SK-N-SH (cell line): Measurements from ENCODE around the gene MYEOV. TPM values are rescaled to one million over a fixed set of nuclear protein-coding genes. Genes with fewer than 3 reads are reported as not detected.

Experiments used
- CTCF ChIA-PET: fragments of 300-600, 350-600 bp; formaldehyde crosslinking; extraction: SDS; loops from one replicate; lab custom pipeline; 2021; lab: Yijun Ruan, JAX
- POLR2A ChIA-PET: fragments of 350-600 bp; sonication (Branson Sonifier 250); formaldehyde crosslinking; extraction: SDS; loops from one replicate; lab custom pipeline; 2020; ENCODE audit warnings: antibody characterized with exemption, inconsistent platforms; lab: Yijun Ruan, JAX
- DNase-seq: peaks from one replicate; pipeline ENCODE4 v3.0.0; 2012
- H2AFZ ChIP-seq: fragments of 200-600 bp; sonication (generic); 2 replicates; pipeline ENCODE4 v1.8.1; 2016; ENCODE audit warnings: antibody characterized with exemption, mild to moderate bottlenecking, low read depth
- H3F3A ChIP-seq: fragments of 200-600 bp; sonication (generic); replicated peaks from 2 replicates; pipeline ENCODE3; 2016; ENCODE audit warnings: antibody characterized with exemption, mild to moderate bottlenecking; ENCODE audit not compliant: insufficient read depth
- H3K27ac ChIP-seq, 2 experiments: fragments of 200-500 bp in 1 of 2; fragments of 200-600 bp in 1 of 2; sonication (Bioruptor generic) in 1 of 2; sonication (generic), shearing (Covaris generic) in 1 of 2; 2 replicates each; pipeline versions ENCODE4 v1.5.1 to v1.6.1; 2014 to 2016; ENCODE audit warnings: low read depth in 2 of 2, inconsistent platforms in 1 of 2, low read length in 1 of 2, mild to moderate bottlenecking in 1 of 2, mixed read lengths in 1 of 2
- H3K27me3 ChIP-seq: fragments of 200-600 bp; sonication (generic), shearing (Covaris generic); 2 replicates; pipeline ENCODE4 v1.6.1; 2016; ENCODE audit warnings: mixed run types; ENCODE audit not compliant: insufficient read depth
- H3K36me3 ChIP-seq, 2 experiments: fragments of 200-500 bp in 1 of 2; fragments of 200-600 bp in 1 of 2; sonication (Bioruptor generic) in 1 of 2; sonication (generic) in 1 of 2; replicated peaks in 1 of 2; 2 replicates each; pipeline versions ENCODE3 to v1.5.1; 2014 to 2016; ENCODE audit warnings: low read length in 1 of 2, mild to moderate bottlenecking in 1 of 2; ENCODE audit not compliant: insufficient read depth in 2 of 2, control insufficient read depth in 1 of 2
- H3K4me1 ChIP-seq, 2 experiments: fragments of 200-500 bp in 1 of 2; fragments of 200-600 bp in 1 of 2; sonication (Bioruptor generic) in 1 of 2; sonication (generic), shearing (Covaris generic) in 1 of 2; 2 replicates each; pipeline versions ENCODE4 v1.5.1 to v1.6.1; 2014 to 2016; ENCODE audit warnings: low read depth in 1 of 2, low read length in 1 of 2, mixed run types in 1 of 2; ENCODE audit not compliant: insufficient read depth in 2 of 2, control insufficient read depth in 1 of 2
- H3K4me2 ChIP-seq: fragments of 200-600 bp; sonication (generic), shearing (Covaris generic); 2 replicates; pipeline ENCODE4 v1.6.1; 2017; ENCODE audit warnings: mixed run types
- H3K4me3 ChIP-seq, 2 experiments: fragments of 200-500 bp in 1 of 2; fragments of 200-600 bp in 1 of 2; sonication (Bioruptor generic) in 1 of 2; sonication (generic), shearing (Covaris generic) in 1 of 2; 2 replicates each; pipeline versions ENCODE4 v1.5.1 to v1.8.1; 2014 to 2016; ENCODE audit warnings: low read depth in 2 of 2, inconsistent platforms in 1 of 2, low read length in 1 of 2, mild to moderate bottlenecking in 1 of 2, mixed read lengths in 1 of 2, moderate library complexity in 1 of 2
- H3K79me2 ChIP-seq: fragments of 200-600 bp; sonication (generic); 2 replicates; pipeline ENCODE4 v1.8.1; 2017; ENCODE audit warnings: mild to moderate bottlenecking; ENCODE audit not compliant: insufficient read depth
- H3K9ac ChIP-seq: fragments of 200-600 bp; sonication (generic); 2 replicates; pipeline ENCODE4 v1.6.1; 2017; ENCODE audit warnings: mixed run types
- H3K9me2 ChIP-seq: fragments of 200-600 bp; sonication (generic); 2 replicates; pipeline ENCODE4 v1.6.1; 2017; ENCODE audit warnings: mixed run types
- H3K9me3 ChIP-seq: fragments of 200-600 bp; sonication (generic); 2 replicates; pipeline ENCODE4 v1.6.1; 2017; ENCODE audit warnings: mixed run types, mild to moderate bottlenecking, moderate library complexity
- H4K20me1 ChIP-seq: fragments of 200-600 bp; sonication (generic); 2 replicates; pipeline ENCODE4 v1.6.1; 2017; ENCODE audit warnings: mild to moderate bottlenecking, mixed run types; ENCODE audit not compliant: insufficient read depth
- CHD2 ChIP-seq: fragments of 150-350 bp; IDR thresholded peaks from 2 replicates; pipeline ENCODE4 v1.6.1; 2018; ENCODE audit warnings: low read length; ENCODE audit not compliant: partially characterized antibody
- EP300 ChIP-seq, 2 experiments: IDR thresholded peaks; 2 replicates each; pipeline versions ENCODE4 v1.4.0 to v1.6.1; 2012; ENCODE audit warnings: borderline replicate concordance in 1 of 2, low read depth in 1 of 2, low read length in 1 of 2
- FOSL2 ChIP-seq: IDR thresholded peaks from 2 replicates; pipeline ENCODE4 v1.4.0; 2012; ENCODE audit warnings: low read depth, mild to moderate bottlenecking, moderate library complexity, borderline replicate concordance
- GABPA ChIP-seq: IDR thresholded peaks from 2 replicates; pipeline ENCODE4 v1.4.0; 2012; ENCODE audit warnings: low read depth, mild to moderate bottlenecking
- JUND ChIP-seq: IDR thresholded peaks from 2 replicates; pipeline ENCODE4 v1.4.0; 2012
- RFX5 ChIP-seq: IDR thresholded peaks from 2 replicates; pipeline ENCODE4 v1.6.1; 2012; ENCODE audit warnings: mild to moderate bottlenecking, improper control_type of control experiment, low read length
- TEAD4 ChIP-seq: IDR thresholded peaks from 2 replicates; pipeline ENCODE4 v1.4.0; 2012; ENCODE audit warnings: mild to moderate bottlenecking, borderline replicate concordance; ENCODE audit not compliant: insufficient read depth
- YY1 ChIP-seq: IDR thresholded peaks from 2 replicates; pipeline ENCODE4 v1.4.0; 2012; ENCODE audit warnings: low read depth, mild to moderate bottlenecking
- WGBS: methylation state at CpG from one replicate; pipeline ENCODE4 v1.1.6; 2017; ENCODE audit warnings: low lambda C conversion rate; 5-methylcytosine and 5-hydroxymethylcytosine counted together
- polyA plus RNA-seq, 3 experiments: library from polyadenylated mRNA; depleted of rRNA; stranded (reverse); fragments of >200 nt; gene quantifications; 2 replicates each; pipeline ENCODE4 v1.2.3, GENCODE V29; 2012
- TF ChIP-seq, protein P1 (sequence below): IDR thresholded peaks from 2 replicates; pipeline ENCODE4 v1.4.0; 2012; ENCODE audit warnings: low read depth, borderline replicate concordance
- TF ChIP-seq, protein P2 (sequence below): IDR thresholded peaks from 2 replicates; pipeline ENCODE4 v1.6.1; 2012; ENCODE audit warnings: mild to moderate bottlenecking, low read depth, low read length, moderate library complexity
- TF ChIP-seq, protein P3 (sequence below): IDR thresholded peaks from 2 replicates; pipeline ENCODE4 v1.4.0; 2012; ENCODE audit warnings: low read depth

Gene MYEOV
- polyA plus RNA-seq, 1 of the 3 experiments (the other 2 are of a cell fraction) = 3.0 TPM

DNA sequence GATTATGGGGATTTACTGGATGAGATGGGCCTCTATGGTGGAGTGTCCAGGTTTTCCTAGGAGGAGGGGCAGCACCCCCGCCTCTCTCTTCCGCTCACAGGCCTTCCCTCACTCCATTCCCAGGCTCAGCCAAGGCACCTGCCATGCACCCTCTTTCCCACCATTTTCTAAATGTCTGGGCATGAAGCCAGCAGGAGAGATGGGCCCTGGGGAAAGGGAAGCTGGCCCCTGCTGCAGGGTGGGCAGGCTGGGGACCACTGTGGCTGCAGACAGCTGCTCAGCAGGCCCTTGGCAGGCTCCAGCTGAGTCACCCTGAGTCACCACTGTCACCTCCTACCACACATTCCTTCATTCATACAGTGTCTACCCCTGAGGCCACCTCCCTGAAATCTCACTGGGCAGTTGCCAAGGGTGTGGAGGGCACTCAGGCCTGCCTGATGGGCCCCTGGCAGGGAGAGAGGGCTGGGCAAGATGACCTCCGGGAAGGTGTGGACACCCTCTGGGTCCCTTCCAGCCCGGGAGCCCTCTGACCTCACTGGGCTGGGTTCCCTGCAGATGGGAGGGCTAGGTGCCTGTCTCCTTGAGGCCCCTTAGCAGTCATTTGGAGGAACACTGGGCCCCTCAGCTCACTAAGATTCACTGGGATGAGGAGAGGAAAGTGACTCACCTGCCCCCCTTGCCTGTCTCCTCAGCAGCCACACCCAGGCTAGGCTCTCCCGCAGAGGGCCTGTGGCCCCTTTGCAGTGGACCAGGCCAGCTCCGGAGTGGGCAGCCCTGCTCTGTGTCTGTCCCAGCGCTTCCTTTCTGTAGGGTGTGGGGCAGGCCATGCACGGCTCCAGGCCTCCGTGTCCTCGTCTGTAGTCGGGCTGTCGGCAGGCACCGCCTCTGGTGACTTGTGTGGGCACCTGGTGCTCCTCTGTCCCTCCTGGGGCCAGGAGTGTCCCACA lies 7.8 kb downstream of the MYEOV start (continued):
- TF ChIP-seq, protein P1, sequence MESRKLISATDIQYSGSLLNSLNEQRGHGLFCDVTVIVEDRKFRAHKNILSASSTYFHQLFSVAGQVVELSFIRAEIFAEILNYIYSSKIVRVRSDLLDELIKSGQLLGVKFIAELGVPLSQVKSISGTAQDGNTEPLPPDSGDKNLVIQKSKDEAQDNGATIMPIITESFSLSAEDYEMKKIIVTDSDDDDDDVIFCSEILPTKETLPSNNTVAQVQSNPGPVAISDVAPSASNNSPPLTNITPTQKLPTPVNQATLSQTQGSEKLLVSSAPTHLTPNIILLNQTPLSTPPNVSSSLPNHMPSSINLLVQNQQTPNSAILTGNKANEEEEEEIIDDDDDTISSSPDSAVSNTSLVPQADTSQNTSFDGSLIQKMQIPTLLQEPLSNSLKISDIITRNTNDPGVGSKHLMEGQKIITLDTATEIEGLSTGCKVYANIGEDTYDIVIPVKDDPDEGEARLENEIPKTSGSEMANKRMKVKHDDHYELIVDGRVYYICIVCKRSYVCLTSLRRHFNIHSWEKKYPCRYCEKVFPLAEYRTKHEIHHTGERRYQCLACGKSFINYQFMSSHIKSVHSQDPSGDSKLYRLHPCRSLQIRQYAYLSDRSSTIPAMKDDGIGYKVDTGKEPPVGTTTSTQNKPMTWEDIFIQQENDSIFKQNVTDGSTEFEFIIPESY = peak; percentile 67
- TF ChIP-seq, protein P2, sequence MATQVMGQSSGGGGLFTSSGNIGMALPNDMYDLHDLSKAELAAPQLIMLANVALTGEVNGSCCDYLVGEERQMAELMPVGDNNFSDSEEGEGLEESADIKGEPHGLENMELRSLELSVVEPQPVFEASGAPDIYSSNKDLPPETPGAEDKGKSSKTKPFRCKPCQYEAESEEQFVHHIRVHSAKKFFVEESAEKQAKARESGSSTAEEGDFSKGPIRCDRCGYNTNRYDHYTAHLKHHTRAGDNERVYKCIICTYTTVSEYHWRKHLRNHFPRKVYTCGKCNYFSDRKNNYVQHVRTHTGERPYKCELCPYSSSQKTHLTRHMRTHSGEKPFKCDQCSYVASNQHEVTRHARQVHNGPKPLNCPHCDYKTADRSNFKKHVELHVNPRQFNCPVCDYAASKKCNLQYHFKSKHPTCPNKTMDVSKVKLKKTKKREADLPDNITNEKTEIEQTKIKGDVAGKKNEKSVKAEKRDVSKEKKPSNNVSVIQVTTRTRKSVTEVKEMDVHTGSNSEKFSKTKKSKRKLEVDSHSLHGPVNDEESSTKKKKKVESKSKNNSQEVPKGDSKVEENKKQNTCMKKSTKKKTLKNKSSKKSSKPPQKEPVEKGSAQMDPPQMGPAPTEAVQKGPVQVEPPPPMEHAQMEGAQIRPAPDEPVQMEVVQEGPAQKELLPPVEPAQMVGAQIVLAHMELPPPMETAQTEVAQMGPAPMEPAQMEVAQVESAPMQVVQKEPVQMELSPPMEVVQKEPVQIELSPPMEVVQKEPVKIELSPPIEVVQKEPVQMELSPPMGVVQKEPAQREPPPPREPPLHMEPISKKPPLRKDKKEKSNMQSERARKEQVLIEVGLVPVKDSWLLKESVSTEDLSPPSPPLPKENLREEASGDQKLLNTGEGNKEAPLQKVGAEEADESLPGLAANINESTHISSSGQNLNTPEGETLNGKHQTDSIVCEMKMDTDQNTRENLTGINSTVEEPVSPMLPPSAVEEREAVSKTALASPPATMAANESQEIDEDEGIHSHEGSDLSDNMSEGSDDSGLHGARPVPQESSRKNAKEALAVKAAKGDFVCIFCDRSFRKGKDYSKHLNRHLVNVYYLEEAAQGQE = peak; percentile 34; the same call in 1 of the 2 replicates
- TF ChIP-seq FOSL2 = peak; percentile 97
- TF ChIP-seq GABPA = no peak
- TF ChIP-seq YY1 = 0 out of 2 replicates have a peak, but pooled peaks have one; percentile 8
- TF ChIP-seq, protein P3, sequence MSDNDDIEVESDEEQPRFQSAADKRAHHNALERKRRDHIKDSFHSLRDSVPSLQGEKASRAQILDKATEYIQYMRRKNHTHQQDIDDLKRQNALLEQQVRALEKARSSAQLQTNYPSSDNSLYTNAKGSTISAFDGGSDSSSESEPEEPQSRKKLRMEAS = peak; percentile 92
- TF ChIP-seq JUND = peak; percentile 89
- TF ChIP-seq EP300 (IDR thresholded peaks at IDR 0.05; ENCODE audit: borderline replicate concordance in 1 of 2, low read depth in 1 of 2, low read length in 1 of 2) = peak in 1 of 2 experiments; percentile 89; a peak in 2 of 4 replicates

DNA sequence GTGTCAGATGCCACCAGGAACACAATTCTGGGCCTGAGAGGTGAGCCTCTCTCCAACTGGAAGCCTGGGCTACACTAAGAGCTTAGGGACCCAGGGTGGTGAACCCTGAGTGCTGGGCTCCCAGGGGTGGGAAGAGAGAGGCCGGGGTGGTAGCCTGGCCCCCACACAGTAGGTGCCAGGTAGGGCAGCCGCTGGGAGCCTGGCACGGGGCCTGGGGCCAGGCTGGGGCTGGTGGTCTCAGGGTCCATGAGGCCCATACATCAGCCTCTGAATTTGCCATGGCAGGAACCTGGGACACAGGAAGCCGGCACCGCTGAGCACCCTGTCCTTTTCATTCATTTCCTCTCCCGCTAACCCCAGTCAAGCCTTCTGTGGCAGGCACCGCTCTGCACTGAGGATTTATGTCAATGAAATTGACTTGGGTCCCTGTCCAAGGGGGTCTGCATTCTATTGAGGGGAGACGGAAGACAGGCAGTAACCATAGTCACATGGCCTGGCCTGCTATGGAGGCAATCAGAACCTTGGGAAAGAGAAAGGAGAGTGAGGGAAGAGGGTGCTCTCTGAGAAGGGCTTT lies 8.6 kb downstream of the MYEOV start:
- Histone ChIP-seq H3K4me2 (peak overlapping the region; percentile 52), H3K9me2 (no peaks in the 10 kb centered on the region), H3K36me3 (no peaks in the 10 kb centered on the region), H3K27ac (peak overlapping the region; percentile 56 to 95; a peak in 3 of 4 replicates), H3F3A (peaks cover 41% of the 10 kb centered on the region), H4K20me1 (no peaks in the 10 kb centered on the region), H2AFZ (no peak overlapping the region), H3K79me2 (peaks cover 40% of the 10 kb centered on the region; the same call in 1 of the 2 replicates), H3K4me3 (no peak overlapping the region), H3K4me1 (peaks cover 13 to 53% of the 10 kb centered on the region in 2 experiments; a peak in 3 of 4 replicates), H3K9ac (peak overlapping the region; percentile 88), H3K27me3 (no peaks in the 10 kb centered on the region)
- CTCF ChIA-PET = interaction anchor here (1.5 kb wide), 1 partner anchor 110 kb away, joined by 3 read pairs; no protein-coding TSS in a partner anchor
- 97% methylated on average over 3 of the region's 8 CpGs for WGBS
- DNase-seq = no peak
- no peak for TF ChIP-seq GABPA
- TF ChIP-seq, protein P1 = no peak
- no peak for TF ChIP-seq CHD2
- TF ChIP-seq EP300 (IDR thresholded peaks at IDR 0.05; ENCODE audit: borderline replicate concordance in 1 of 2, low read depth in 1 of 2, low read length in 1 of 2) = no peak
- TF ChIP-seq TEAD4 = no peak
- TF ChIP-seq RFX5 = no peak
- TF ChIP-seq, all 33 proteins: peak for 0
- POLR2A ChIA-PET = no interaction called here
- H3K9me3 ChIP-seq = no peaks in the 10 kb centered on the region
